Measurements from ENCODE around the gene PRR35.
"Not testable (repeated sequence)": the region's sequence is repeated elsewhere in the genome, so short reads cannot be mapped to it uniquely, and the experiment has no call there.

Gene PRR35

DNA sequence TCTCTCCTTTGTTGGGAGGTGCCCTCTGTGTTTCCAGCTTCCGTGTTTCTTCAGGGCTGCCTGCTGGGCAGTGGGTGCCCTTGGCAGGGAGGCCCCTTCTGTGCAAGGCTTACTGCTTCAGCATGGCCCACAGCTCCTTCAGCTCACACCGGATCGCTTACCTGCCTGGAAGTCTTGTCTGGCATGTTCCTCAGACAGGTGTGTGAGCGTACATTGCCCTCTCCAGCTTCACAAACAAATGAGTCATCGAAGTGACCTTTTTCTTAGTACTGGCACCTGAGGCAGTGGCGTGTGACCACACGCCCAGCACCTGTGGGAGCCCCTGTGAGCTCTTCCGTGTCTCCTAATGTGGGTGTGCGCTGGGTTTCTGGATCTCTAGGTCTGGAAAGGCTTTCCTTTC lies 33.2 kb downstream of the PRR35 start:
- DNase-seq (ENCODE audit: low spot score in 2 of 2), result no peak
- Mint-ChIP-seq H3K4me3 (peak overlapping the region; percentile 48), H3K27me3 (no peaks in the 10 kb centered on the region), H3K4me1 (peaks cover 34% of the 10 kb centered on the region), H3K27ac (no peak overlapping the region), H3K36me3 (peaks cover 11% of the 10 kb centered on the region), H3K9me3 (no peaks in the 10 kb centered on the region)
- no peak for ATAC-seq (ENCODE audit: low read depth)

GRCh38 chr16:593807-594206 lies 33.6 kb downstream of the PRR35 start:
- ATAC-seq (ENCODE audit: low read depth) (no peak), DNase-seq (ENCODE audit: low spot score in 2 of 2) (no peak)
- no peaks in the 10 kb centered on the region for H3K27me3 Mint-ChIP-seq
- H3K4me3 Mint-ChIP-seq, result peak overlapping the region; percentile 48
- H3K9me3 Mint-ChIP-seq, result no peaks in the 10 kb centered on the region
- peaks cover 13% of the 10 kb centered on the region for H3K36me3 Mint-ChIP-seq
- no peak overlapping the region for H3K27ac Mint-ChIP-seq
- peaks cover 34% of the 10 kb centered on the region for H3K4me1 Mint-ChIP-seq

GRCh38 chr16:595094-595528 lies 34.9 kb downstream of the PRR35 start:
- Mint-ChIP-seq H3K4me3 (no peak overlapping the region), H3K9me3 (no peaks in the 10 kb centered on the region), H3K36me3 (peaks cover 13% of the 10 kb centered on the region), H3K27ac (no peak overlapping the region), H3K4me1 (peaks cover 32% of the 10 kb centered on the region), H3K27me3 (no peaks in the 10 kb centered on the region)
- ATAC-seq (ENCODE audit: low read depth) (no peak), DNase-seq (ENCODE audit: low spot score in 2 of 2) (no peak)

- Mint-ChIP-seq H3K36me3 (peaks cover 13% of the 10 kb centered on the region), H3K27me3 (no peaks in the 10 kb centered on the region), H3K4me1 (peaks cover 24% of the 10 kb centered on the region), H3K4me3 (no peak overlapping the region), H3K27ac (no peak overlapping the region), H3K9me3 (no peaks in the 10 kb centered on the region)
- DNase-seq (ENCODE audit: low spot score in 2 of 2), result no peak
- ATAC-seq (ENCODE audit: low read depth), result no peak
Measured at GRCh38 chr16:595942-596735, 35.9 kb downstream of the PRR35 start.

DNA sequence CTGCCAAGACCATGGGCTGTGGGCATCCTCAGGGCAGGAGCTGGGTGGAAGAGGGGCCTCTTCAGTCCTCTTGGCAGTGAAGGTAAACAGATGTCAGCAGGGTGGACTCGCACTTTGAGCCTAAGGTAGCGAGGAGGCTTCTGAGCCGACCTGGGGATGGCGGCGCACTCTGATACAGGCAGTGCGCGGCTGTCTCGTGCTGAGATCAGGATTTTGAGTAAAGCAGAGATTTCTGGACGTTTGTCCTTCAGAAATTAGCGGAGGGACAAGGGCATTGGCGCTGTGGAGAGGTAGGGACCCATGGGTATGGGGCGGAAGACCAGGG lies 36.5 kb downstream of the PRR35 start:
- ATAC-seq (ENCODE audit: low read depth) (no peak), DNase-seq (ENCODE audit: low spot score in 2 of 2) (no peak)
- H3K9me3 Mint-ChIP-seq, result no peaks in the 10 kb centered on the region

DNA sequence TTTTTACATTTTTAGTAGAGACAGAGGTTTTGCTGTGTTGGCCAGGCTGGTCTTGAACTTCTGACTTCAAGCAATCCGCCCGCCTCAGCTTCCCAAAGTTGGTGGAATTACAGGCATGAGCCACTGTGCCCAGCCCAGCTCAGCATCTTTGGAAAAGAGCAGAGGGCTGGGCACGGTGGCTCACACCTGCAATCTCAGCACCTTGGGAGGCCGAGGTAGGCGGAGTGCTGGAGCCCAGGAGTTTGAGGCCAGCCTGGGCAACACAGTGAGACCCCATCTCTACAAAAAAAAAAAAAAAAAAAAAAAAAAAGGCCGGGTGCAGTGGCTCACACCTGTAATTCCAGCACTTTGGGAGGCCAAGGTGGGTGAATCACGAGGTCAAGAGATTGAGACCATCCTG lies 37.5 kb downstream of the PRR35 start:
- not testable (repeated sequence) for H3K4me3 Mint-ChIP-seq; H3K27me3 Mint-ChIP-seq; DNase-seq (ENCODE audit: low spot score in 2 of 2); H3K9me3 Mint-ChIP-seq; ATAC-seq (ENCODE audit: low read depth); H3K27ac Mint-ChIP-seq
- Mint-ChIP-seq H3K4me1 (peaks cover 19% of the 10 kb centered on the region), H3K36me3 (peaks cover 13% of the 10 kb centered on the region)

More for the DNA sequence above, 36.5 kb downstream of the PRR35 start:
- H3K36me3 Mint-ChIP-seq, result peaks cover 13% of the 10 kb centered on the region
- H3K4me3 Mint-ChIP-seq, result no peak overlapping the region
- no peaks in the 10 kb centered on the region for H3K27me3 Mint-ChIP-seq
- no peak overlapping the region for H3K27ac Mint-ChIP-seq
- peaks cover 23% of the 10 kb centered on the region for H3K4me1 Mint-ChIP-seq

- Mint-ChIP-seq H3K4me3 (no peak overlapping the region), H3K27me3 (no peaks in the 10 kb centered on the region), H3K9me3 (no peaks in the 10 kb centered on the region), H3K4me1 (peaks cover 11% of the 10 kb centered on the region), H3K27ac (no peak overlapping the region), H3K36me3 (peaks cover 10% of the 10 kb centered on the region)
- DNase-seq (ENCODE audit: low spot score in 2 of 2) (no peak), ATAC-seq (ENCODE audit: low read depth) (no peak)
Measured at GRCh38 chr16:598823-599739, 38.9 kb downstream of the PRR35 start.

DNA sequence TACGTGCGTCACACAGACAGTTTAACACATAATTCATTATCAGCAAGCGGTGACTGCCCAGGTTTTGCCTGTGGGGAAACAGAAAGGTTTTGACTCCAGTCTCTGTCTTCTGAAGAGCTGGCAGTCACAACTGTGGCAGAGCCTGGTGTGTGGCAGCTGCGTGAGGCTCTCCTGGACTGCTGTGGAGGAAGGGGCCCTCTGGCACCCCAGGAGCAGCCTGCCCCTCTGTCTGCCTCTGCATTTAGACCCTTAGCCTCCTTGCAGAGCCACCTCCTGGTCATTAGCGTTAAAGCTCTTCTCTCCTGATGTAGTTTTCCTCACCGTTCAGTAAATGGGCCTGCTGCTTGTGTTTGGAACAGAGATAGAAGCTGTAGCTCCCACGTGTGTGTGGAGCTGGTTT lies 40.6 kb downstream of the PRR35 start:
- Mint-ChIP-seq H3K27ac (no peak overlapping the region), H3K9me3 (no peaks in the 10 kb centered on the region), H3K27me3 (no peaks in the 10 kb centered on the region), H3K4me1 (peaks cover 11% of the 10 kb centered on the region), H3K36me3 (peaks cover 10% of the 10 kb centered on the region), H3K4me3 (no peak overlapping the region)
- ATAC-seq (ENCODE audit: low read depth) (no peak), DNase-seq (ENCODE audit: low spot score in 2 of 2) (no peak)

DNA sequence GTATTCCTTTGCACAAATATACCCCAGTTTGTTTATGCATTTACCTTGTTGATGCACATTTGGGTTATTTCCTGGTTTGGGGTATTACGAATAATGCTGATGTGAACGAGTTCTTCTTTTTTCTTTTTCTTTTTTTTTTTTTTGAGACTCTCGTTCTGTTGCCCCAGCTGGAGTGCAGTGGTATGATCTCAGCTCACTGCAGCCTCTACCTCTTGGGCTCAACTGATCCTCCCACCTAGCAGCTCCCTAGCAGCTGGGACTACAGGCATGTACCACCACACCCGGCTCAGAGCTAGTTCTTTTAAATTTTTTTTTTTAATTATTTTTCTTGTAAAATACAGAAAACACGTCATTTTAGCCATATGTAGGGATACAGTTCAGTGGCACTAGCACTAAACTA lies 43.7 kb downstream of the PRR35 start:
- Mint-ChIP-seq H3K4me1 (peaks cover 7% of the 10 kb centered on the region), H3K36me3 (no peaks in the 10 kb centered on the region), H3K4me3 (no peak overlapping the region), H3K27ac (no peak overlapping the region), H3K9me3 (no peaks in the 10 kb centered on the region), H3K27me3 (no peaks in the 10 kb centered on the region)
- ATAC-seq (ENCODE audit: low read depth) (no peak), DNase-seq (ENCODE audit: low spot score in 2 of 2) (no peak)

GRCh38 chr16:606656-607307 lies 46.6 kb downstream of the PRR35 start:
- Mint-ChIP-seq H3K4me1 (peaks cover 12% of the 10 kb centered on the region), H3K9me3 (no peaks in the 10 kb centered on the region), H3K36me3 (no peaks in the 10 kb centered on the region), H3K27me3 (no peaks in the 10 kb centered on the region), H3K27ac (no peak overlapping the region), H3K4me3 (no peak overlapping the region)
- ATAC-seq (ENCODE audit: low read depth) (no peak), DNase-seq (ENCODE audit: low spot score in 2 of 2) (no peak)

DNA sequence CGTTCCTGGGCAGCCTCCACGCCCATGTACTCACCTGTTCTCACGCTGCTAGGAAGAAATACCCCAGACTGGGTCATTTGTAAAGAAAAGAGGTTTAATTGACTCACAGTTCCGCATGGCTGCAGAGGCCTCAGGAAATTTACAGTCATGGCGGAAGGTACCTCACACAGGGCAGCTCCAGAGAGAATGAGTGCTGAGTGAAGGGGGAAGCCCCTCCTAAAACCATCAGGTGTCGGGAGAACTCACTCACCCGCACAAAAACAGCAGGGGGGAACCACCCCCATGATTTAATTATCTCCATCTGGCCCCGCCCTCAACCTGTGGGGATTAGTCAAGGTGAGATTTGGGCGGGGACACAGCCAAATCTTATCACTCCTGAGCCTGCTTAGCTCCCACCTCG lies 47.8 kb downstream of the PRR35 start:
- no peaks in the 10 kb centered on the region for H3K27me3 Mint-ChIP-seq
- peaks cover 12% of the 10 kb centered on the region for H3K4me1 Mint-ChIP-seq
- ATAC-seq (ENCODE audit: low read depth) (peak; percentile 19), DNase-seq (ENCODE audit: low spot score in 2 of 2) (no peak)
- no peak overlapping the region for H3K4me3 Mint-ChIP-seq
- H3K36me3 Mint-ChIP-seq, result no peaks in the 10 kb centered on the region
- H3K27ac Mint-ChIP-seq, result no peak overlapping the region
- H3K9me3 Mint-ChIP-seq, result no peaks in the 10 kb centered on the region

DNA sequence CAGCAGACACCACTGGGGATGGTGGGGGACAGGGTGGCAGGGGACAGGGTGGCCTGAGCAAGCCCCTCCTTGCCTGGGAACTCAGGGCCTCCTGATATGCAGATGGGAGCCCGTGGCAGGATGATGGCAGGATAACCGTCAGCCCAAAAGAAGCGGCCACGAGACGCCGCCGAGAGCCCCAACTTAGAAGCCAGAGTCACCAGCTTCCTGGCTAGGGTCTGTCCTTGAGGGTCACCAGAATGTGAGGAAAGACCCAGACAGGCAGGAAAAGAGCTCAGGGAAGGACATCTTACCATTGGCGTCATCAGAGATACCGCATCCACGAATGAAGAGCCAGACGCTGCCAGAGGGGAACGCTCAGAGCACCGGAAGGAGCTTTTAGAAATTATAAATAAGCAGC lies 49.1 kb downstream of the PRR35 start:
- DNase-seq (ENCODE audit: low spot score in 2 of 2), result no peak
- H3K4me3 Mint-ChIP-seq, result no peak overlapping the region
- H3K27me3 Mint-ChIP-seq, result no peaks in the 10 kb centered on the region
- no peaks in the 10 kb centered on the region for H3K9me3 Mint-ChIP-seq
- peaks cover 3% of the 10 kb centered on the region for H3K36me3 Mint-ChIP-seq
- peaks cover 12% of the 10 kb centered on the region for H3K4me1 Mint-ChIP-seq
- ATAC-seq (ENCODE audit: low read depth), result no peak
- H3K27ac Mint-ChIP-seq, result no peak overlapping the region

DNA sequence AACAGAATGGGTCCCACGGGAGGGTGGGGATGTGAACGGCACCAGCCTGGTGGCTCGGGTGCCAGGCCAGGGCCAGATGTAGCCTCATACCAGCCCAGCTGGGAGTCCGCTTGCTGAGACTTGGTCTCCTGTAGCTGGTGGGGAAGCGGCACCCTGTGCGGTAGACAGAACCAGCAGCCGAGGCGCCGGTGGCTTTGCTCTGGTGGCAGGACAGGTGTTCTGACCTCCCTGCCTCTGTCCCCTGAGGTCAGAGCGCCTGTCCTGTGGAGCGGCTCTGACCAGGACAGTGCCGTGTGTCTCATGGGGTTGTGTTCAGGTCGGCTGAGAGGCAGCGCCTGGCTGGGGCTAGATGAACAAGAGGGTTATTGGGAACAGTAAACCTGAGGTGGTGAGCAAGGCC lies 49.8 kb downstream of the PRR35 start:
- Mint-ChIP-seq H3K27ac (no peak overlapping the region), H3K4me3 (no peak overlapping the region), H3K36me3 (peaks cover 9% of the 10 kb centered on the region), H3K4me1 (peaks cover 16% of the 10 kb centered on the region), H3K27me3 (no peaks in the 10 kb centered on the region), H3K9me3 (no peaks in the 10 kb centered on the region)
- no peak for ATAC-seq (ENCODE audit: low read depth)
- DNase-seq (ENCODE audit: low spot score in 2 of 2), result no peak
